WTC11 (cell line): ENCODE data around the gene TADA2A. TPM values are rescaled to one million over a fixed set of nuclear protein-coding genes. Genes with fewer than 3 reads are reported as not detected.

Experiments
- AFF4 ChIP-seq: sonication (generic); formaldehyde crosslinking; IDR thresholded peaks from 2 replicates; pipeline ENCODE4 v1.8.1; 2023; ENCODE audit warnings: mild to moderate bottlenecking, missing genetic modification reagents, borderline replicate concordance
- AR ChIP-seq: fragments of 250-450 bp; sonication (Bioruptor Pico); IDR thresholded peaks from 2 replicates; pipeline ENCODE4 v1.9.0; 2021; ENCODE audit warnings: mild to moderate bottlenecking
- ATF1 ChIP-seq: sonication (generic); formaldehyde crosslinking; IDR thresholded peaks from 2 replicates; pipeline ENCODE4 v1.8.1; 2023; ENCODE audit warnings: mild to moderate bottlenecking, moderate library complexity, missing genetic modification reagents
- ATF6 ChIP-seq: sonication (generic); formaldehyde crosslinking; IDR thresholded peaks from 2 replicates; pipeline ENCODE4 v1.8.1; 2023; ENCODE audit warnings: mild to moderate bottlenecking, missing genetic modification reagents
- CREB1 ChIP-seq: sonication (generic); formaldehyde crosslinking; IDR thresholded peaks from 2 replicates; pipeline ENCODE4 v1.8.0; 2023; ENCODE audit warnings: mild to moderate bottlenecking, missing genetic modification reagents
- EMX1 ChIP-seq: fragments of 250-450 bp; sonication (Bioruptor Pico); IDR thresholded peaks from 2 replicates; pipeline ENCODE4 v1.8.0; 2021; ENCODE audit warnings: mild to moderate bottlenecking
- IRF1 ChIP-seq: sonication (generic); formaldehyde crosslinking; IDR thresholded peaks from 2 replicates; pipeline ENCODE4 v1.8.0; 2023; ENCODE audit warnings: missing genetic modification reagents
- MAX ChIP-seq: sonication (generic); formaldehyde crosslinking; IDR thresholded peaks from 2 replicates; pipeline ENCODE4 v1.8.0; 2022; ENCODE audit warnings: mild to moderate bottlenecking, missing genetic modification reagents
- NFATC4 ChIP-seq: fragments of 250-450 bp; sonication (Bioruptor Pico); IDR thresholded peaks from 2 replicates; pipeline ENCODE4 v1.9.0; 2021; ENCODE audit warnings: mild to moderate bottlenecking
- NFE2L1 ChIP-seq: sonication (generic); formaldehyde crosslinking; IDR thresholded peaks from 2 replicates; pipeline ENCODE4 v1.8.1; 2023; ENCODE audit warnings: missing genetic modification reagents
- NFYB ChIP-seq: sonication (generic); formaldehyde crosslinking; conservative IDR thresholded peaks from 2 replicates; pipeline ENCODE4 v1.8.0; 2022; ENCODE audit warnings: low read depth, missing genetic modification reagents
- NR3C1 ChIP-seq: sonication (generic); formaldehyde crosslinking; conservative IDR thresholded peaks from 2 replicates; pipeline ENCODE4 v1.8.1; 2023; ENCODE audit warnings: low read depth, mild to moderate bottlenecking, missing genetic modification reagents
- RELA ChIP-seq: sonication (generic); formaldehyde crosslinking; IDR thresholded peaks from 2 replicates; pipeline ENCODE4 v1.8.1; 2022; ENCODE audit warnings: missing genetic modification reagents, mild to moderate bottlenecking, borderline replicate concordance
- SMAD3 ChIP-seq: sonication (generic); formaldehyde crosslinking; IDR thresholded peaks from 2 replicates; pipeline ENCODE4 v1.8.0; 2022; ENCODE audit warnings: missing genetic modification reagents, mild to moderate bottlenecking, borderline replicate concordance
- SP1 ChIP-seq: sonication (generic); formaldehyde crosslinking; conservative IDR thresholded peaks from 2 replicates; pipeline ENCODE4 v1.8.1; 2022; ENCODE audit warnings: missing genetic modification reagents
- TCF7 ChIP-seq: sonication (generic); formaldehyde crosslinking; IDR thresholded peaks from 2 replicates; pipeline ENCODE4 v1.8.0; 2022; ENCODE audit warnings: mild to moderate bottlenecking, low read depth, missing genetic modification reagents, moderate library complexity
- USF1 ChIP-seq: sonication (generic); formaldehyde crosslinking; IDR thresholded peaks from 2 replicates; pipeline ENCODE4 v1.8.0; 2022; ENCODE audit warnings: mild to moderate bottlenecking, missing genetic modification reagents
- ZNF138 ChIP-seq: sonication (generic); formaldehyde crosslinking; conservative IDR thresholded peaks from 2 replicates; pipeline ENCODE4 v1.8.1; 2022; ENCODE audit warnings: mild to moderate bottlenecking, moderate library complexity, missing genetic modification reagents
- ZNF232 ChIP-seq: sonication (generic); formaldehyde crosslinking; IDR thresholded peaks from 2 replicates; pipeline ENCODE4 v1.8.0; 2022; ENCODE audit warnings: mild to moderate bottlenecking, missing genetic modification reagents
- ZNF512 ChIP-seq: sonication (generic); formaldehyde crosslinking; IDR thresholded peaks from 2 replicates; pipeline ENCODE4 v1.8.1; 2022; ENCODE audit warnings: missing genetic modification reagents, borderline replicate concordance
- total RNA-seq: library from RNA; stranded (reverse); gene quantifications from 3 replicates; pipeline ENCODE4 v1.2.3, GENCODE V29; 2021

TADA2A gene
- total RNA-seq, 1 experiment from 2014 or later = 16.5 TPM

- TF ChIP-seq NFE2L1 (0 out of 2 replicates have a peak, but pooled peaks have one; percentile 36), SMAD3 (CRISPR knock-in tag) (0 out of 2 replicates have a peak, but pooled peaks have one; percentile 18), IRF1 (CRISPR knock-in tag) (peak; percentile 47; the same call in 1 of the 2 replicates), ATF6 (CRISPR knock-in tag) (no peak), NFATC4 (CRISPR knock-in tag) (no peak), NR3C1 (CRISPR knock-in tag) (no peak), EMX1 (CRISPR knock-in tag) (no peak; the same call in 1 of the 2 replicates), ZNF138 (CRISPR knock-in tag) (no peak), SP1 (no peak; the same call in 1 of the 2 replicates), ZNF512 (CRISPR knock-in tag) (no peak), ATF1 (no peak), AR (CRISPR knock-in tag) (no peak), MAX (peak; percentile 59; the same call in 1 of the 2 replicates), AFF4 (CRISPR knock-in tag) (no peak), ZNF232 (CRISPR knock-in tag) (peak; percentile 83), NFYB (no peak), TCF7 (CRISPR knock-in tag) (no peak), CREB1 (CRISPR knock-in tag) (no peak), USF1 (CRISPR knock-in tag) (no peak), RELA (no peak)
These were observed at the start of gene TADA2A, which contains the start of gene ACACA (continued) for GRCh38 chr17:37406635-37407461.
